Natural killer cell treated with Interleukin-12 subunit alpha and Interleukin-12 subunit beta and Interleukin-15 and Interleukin-18, amount 100 ng/mL, for 72 hours (primary cell): ENCODE data around the gene UTF1. TPM values are rescaled to one million over a fixed set of nuclear protein-coding genes. Genes with fewer than 3 reads are reported as not detected.

ENCODE experiments used
- ATAC-seq, 2 donors: fragments of 150-1000 bp; cut with Tn5 transposase in 1 of 2; sonication (Bioruptor Pico), chemical (Tn5 transposase) in 1 of 2; 2 replicates each; pipeline ENCODE4 v1.10.0; 2021
- DNase-seq: peaks from one replicate; pipeline ENCODE4 v3.0.0; 2022; ENCODE audit warnings: low spot score
- H3K27ac Mint-ChIP-seq, 2 donors: 1 replicate in 1 of 2; 2 replicates in 1 of 2; pipeline ENCODE4 v1.8.0; 2022; ENCODE audit warnings: mixed read lengths in 2 of 2, mild to moderate bottlenecking in 1 of 2, moderate library complexity in 1 of 2
- H3K27me3 Mint-ChIP-seq, 2 donors: 1 replicate in 1 of 2; 2 replicates in 1 of 2; pipeline ENCODE4 v1.8.0; 2022; ENCODE audit warnings: mixed read lengths in 2 of 2
- H3K36me3 Mint-ChIP-seq: one replicate; pipeline ENCODE4 v1.8.0; 2022; ENCODE audit warnings: mixed read lengths
- H3K4me1 Mint-ChIP-seq, 2 donors: 1 replicate in 1 of 2; 2 replicates in 1 of 2; pipeline ENCODE4 v1.8.0; 2022; ENCODE audit warnings: low read depth in 2 of 2, mixed read lengths in 2 of 2, mild to moderate bottlenecking in 1 of 2
- H3K4me3 Mint-ChIP-seq: one replicate; pipeline ENCODE4 v1.8.0; 2022; ENCODE audit warnings: mixed read lengths
- H3K9me3 Mint-ChIP-seq: 2 replicates; pipeline ENCODE4 v1.8.0; 2022; ENCODE audit warnings: mixed read lengths
- total RNA-seq, 2 donors: library from RNA; stranded (reverse); gene quantifications; one replicate each; pipeline ENCODE4 v1.2.3, GENCODE V29; 2022

The UTF1 gene
- total RNA-seq, 2 donors from 2014 or later, result not detected

- H3K9me3 Mint-ChIP-seq, result no peaks in the 10 kb centered on the region
- no peak overlapping the region for H3K27ac Mint-ChIP-seq
- no peaks in the 10 kb centered on the region for H3K36me3 Mint-ChIP-seq
- H3K27me3 Mint-ChIP-seq, result no peaks in the 10 kb centered on the region
- no peak for DNase-seq
- no peak for ATAC-seq
- no peak overlapping the region for H3K4me3 Mint-ChIP-seq
- H3K4me1 Mint-ChIP-seq, result peaks cover 4 to 13% of the 10 kb centered on the region in 2 donors
Measured at GRCh38 chr10:133269367-133269766, 39.4 kb downstream of the UTF1 start.

DNA sequence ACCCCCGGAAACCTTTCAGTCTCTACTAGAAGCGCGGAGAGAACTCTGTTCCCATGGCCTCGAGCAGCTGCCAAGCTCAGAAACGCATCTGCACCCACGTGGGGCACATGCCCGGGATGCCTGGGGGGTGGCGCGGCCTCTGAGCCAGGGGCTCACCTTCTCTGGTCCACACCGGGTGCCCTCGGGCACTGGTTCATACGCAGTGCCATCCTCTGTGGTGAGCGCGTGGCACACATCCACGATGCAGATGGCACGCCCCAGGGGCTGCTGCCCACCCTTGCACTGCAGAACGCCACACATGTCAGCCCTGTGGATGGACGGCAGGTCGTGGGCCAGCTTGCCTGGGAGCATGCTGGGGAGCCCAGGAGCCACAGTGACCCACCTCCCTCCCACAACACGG lies 40.2 kb downstream of the UTF1 start:
- no peaks in the 10 kb centered on the region for H3K36me3 Mint-ChIP-seq
- H3K27me3 Mint-ChIP-seq, result no peaks in the 10 kb centered on the region
- DNase-seq, result no peak
- no peak overlapping the region for H3K27ac Mint-ChIP-seq
- peaks cover 0 to 8% of the 10 kb centered on the region in 2 donors for H3K4me1 Mint-ChIP-seq
- H3K9me3 Mint-ChIP-seq, result no peaks in the 10 kb centered on the region
- H3K4me3 Mint-ChIP-seq, result no peak overlapping the region
- no peak for ATAC-seq

DNA sequence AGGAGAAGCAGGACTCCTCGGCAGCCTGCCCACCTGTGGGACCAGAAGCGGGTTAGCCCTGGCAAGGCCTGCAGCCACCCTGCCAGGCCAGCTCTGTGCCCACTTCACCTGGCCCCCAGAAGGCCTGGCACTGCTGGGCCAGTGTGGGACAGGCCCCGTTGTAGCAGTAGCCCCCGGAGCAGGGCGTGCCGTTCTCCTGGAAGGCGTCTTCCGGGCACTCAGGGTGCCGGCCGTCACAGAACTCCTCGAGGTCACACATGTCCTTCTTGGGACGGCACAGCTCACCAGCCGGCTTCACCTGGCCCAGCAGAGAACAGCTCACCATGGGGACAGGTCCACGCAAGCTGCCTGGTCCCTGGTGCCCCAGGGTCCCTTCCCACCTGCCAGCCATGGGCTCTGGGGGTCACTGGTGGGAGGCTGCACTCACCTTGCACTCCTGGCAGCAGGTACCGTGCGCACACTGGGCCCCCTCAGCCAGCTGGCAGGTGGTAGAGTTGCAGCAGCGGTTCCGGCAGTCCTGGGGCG lies 40.8 kb downstream of the UTF1 start:
- no peak for DNase-seq
- H3K27me3 Mint-ChIP-seq, result no peaks in the 10 kb centered on the region
- H3K36me3 Mint-ChIP-seq, result no peaks in the 10 kb centered on the region
- H3K27ac Mint-ChIP-seq, result no peak overlapping the region
- H3K4me1 Mint-ChIP-seq, result peaks cover 0 to 2% of the 10 kb centered on the region in 2 donors
- no peak overlapping the region for H3K4me3 Mint-ChIP-seq
- no peak for ATAC-seq
- H3K9me3 Mint-ChIP-seq, result no peaks in the 10 kb centered on the region

- no peaks in the 10 kb centered on the region for H3K4me1 Mint-ChIP-seq
- H3K4me3 Mint-ChIP-seq, result no peak overlapping the region
- no peaks in the 10 kb centered on the region for H3K9me3 Mint-ChIP-seq
- no peaks in the 10 kb centered on the region for H3K36me3 Mint-ChIP-seq
- H3K27me3 Mint-ChIP-seq, result no peaks in the 10 kb centered on the region
- DNase-seq (no peak), ATAC-seq (no peak)
- no peak overlapping the region for H3K27ac Mint-ChIP-seq
Measured at GRCh38 chr10:133271521-133272300, 41.7 kb downstream of the UTF1 start.

DNA sequence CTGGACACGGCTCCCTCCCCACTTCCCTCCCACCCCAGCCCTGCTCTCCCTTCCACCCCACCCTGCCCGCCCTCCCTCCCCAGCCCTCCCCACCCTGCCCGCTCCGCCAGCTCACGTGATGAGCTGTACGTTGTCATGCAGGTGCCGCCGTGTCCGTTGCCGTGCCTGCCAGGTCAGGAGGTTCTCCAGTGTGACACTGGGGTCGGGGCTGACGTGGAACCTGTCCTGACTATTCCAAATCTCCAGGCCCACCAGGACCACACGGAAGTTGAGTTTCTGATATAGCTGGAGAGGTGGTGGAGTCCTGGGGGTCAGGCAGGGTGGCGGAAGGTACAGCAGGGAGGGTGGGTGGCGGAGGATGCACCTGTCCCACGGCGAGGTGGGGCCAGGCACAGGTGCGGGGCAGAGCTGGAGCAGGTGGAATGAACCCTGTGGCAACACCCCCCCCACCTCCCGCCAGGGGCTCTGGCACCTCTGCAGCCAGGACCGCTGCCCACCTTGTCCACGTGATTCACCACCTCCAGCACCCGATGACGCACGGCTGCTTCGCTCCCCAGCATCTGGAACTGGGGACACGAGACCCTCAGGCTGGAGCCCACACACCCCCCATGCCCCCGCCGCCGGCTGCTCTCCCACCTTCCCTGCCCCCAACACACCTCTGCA lies 42.4 kb downstream of the UTF1 start:
- Mint-ChIP-seq H3K27ac (no peak overlapping the region), H3K27me3 (no peaks in the 10 kb centered on the region), H3K36me3 (no peaks in the 10 kb centered on the region), H3K4me1 (no peaks in the 10 kb centered on the region), H3K9me3 (no peaks in the 10 kb centered on the region), H3K4me3 (no peak overlapping the region)
- DNase-seq (no peak), ATAC-seq (no peak)

DNA sequence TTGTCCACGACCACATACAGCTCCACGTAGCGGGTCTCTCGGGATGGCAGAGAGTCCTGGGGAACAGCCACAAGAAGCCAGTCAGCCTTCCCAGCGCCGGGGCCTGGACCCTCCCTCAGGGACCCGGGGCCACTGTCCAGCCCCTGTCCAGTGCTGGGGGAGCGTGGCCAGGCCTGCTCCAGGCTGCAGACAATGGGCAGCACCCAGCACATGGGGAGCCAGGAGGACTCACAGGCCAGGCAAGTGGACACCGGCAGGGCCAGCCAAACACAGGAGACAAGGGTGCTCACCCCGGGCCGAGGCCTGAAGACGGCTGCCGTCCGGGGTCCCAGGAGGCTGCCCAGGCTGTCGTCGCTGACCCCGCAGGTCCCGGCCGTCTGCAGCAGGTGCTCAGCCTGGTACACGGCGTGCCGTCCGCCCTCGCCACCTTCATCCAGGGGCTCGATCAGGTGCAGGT lies 43.0 kb downstream of the UTF1 start:
- Mint-ChIP-seq H3K36me3 (no peaks in the 10 kb centered on the region), H3K9me3 (no peaks in the 10 kb centered on the region)

DNA sequence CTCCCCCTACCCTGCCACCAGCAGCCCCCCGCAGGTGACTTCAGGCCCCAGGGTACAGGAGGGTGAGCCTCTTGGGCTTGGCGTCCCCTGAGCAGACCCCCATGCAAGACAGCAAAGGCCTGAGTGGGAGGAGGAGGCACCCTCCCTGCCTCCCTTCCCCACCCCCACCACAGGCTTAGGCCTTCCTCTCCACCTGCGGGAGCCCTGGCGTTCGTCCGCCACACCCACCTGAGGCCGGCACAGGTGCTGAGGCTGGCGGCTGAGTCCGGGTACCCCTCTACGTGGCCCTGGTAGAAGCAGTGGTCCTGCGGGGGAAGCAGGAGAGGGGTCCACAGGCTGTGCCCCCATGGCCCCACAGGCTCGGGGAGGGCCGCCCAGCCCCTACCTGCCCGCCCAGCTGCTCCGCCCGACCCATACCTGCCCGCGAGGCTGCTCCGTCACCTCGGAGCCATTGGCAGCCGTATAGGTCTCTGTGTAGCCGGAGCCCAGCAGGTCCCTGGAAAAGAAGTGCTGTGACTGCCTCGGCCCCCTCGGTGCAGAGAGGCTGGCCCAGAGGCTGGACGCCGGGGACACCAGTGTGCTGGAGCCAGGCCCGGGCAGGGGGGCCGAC lies 43.6 kb downstream of the UTF1 start:
- Mint-ChIP-seq H3K4me3 (no peak overlapping the region), H3K36me3 (no peaks in the 10 kb centered on the region), H3K9me3 (no peaks in the 10 kb centered on the region), H3K27ac (no peak overlapping the region), H3K27me3 (no peaks in the 10 kb centered on the region), H3K4me1 (peaks cover 8 to 9% of the 10 kb centered on the region in 2 donors)
- ATAC-seq (no peak), DNase-seq (no peak)

More for the DNA sequence above, 43.0 kb downstream of the UTF1 start:
- Mint-ChIP-seq H3K27me3 (no peaks in the 10 kb centered on the region), H3K4me1 (peaks cover 1 to 3% of the 10 kb centered on the region in 2 donors), H3K4me3 (no peak overlapping the region), H3K27ac (no peak overlapping the region)
- ATAC-seq (no peak), DNase-seq (no peak)

DNA sequence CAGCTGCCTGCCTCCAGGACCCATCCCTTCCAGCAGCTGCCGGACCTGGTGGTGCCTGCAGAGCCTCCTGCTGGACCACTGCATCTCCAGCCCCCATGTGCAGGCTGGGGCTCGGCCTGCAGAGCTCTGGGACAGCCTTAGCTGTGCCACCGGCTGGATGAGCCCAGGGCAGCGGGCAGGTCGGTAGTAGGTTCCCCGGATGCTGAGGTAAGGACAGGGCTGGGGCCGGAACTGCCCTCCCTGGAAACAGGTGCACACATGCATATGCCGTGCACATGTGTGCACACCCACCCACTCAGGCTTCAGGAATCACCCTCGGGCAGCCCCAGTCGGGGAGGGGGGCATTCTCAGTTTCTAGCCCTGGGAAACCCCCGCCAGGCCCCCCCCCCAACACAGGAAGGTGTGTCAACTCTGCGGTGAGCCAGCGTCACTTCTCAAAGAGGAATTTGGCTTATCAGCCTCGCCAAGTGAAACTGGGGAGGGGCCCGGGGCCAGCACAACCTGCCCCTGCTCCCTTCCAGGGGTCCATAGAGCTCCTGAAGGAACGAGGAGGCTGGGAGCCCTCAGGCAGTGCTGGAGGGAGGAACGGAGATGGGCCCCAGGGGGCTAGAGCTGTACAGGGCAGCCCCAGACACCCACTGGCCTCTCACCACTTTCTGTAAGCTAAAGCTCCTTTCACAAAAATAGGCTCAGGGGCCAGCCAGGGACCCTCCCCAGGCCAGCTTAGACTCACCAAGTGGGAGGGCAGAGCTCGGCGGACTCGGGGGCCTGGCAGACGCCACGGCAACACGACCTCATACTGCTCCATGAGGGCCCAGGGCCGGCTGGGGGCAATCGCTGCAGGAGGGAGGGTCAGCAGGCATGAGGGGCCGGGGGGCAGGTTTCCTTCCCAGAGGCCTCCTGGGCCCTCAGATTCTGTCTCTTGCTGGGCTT lies 45.0 kb downstream of the UTF1 start:
- Mint-ChIP-seq H3K9me3 (no peaks in the 10 kb centered on the region), H3K4me1 (peaks cover 19 to 23% of the 10 kb centered on the region in 2 donors)
- peak; percentile 39 to 54 for ATAC-seq

DNA sequence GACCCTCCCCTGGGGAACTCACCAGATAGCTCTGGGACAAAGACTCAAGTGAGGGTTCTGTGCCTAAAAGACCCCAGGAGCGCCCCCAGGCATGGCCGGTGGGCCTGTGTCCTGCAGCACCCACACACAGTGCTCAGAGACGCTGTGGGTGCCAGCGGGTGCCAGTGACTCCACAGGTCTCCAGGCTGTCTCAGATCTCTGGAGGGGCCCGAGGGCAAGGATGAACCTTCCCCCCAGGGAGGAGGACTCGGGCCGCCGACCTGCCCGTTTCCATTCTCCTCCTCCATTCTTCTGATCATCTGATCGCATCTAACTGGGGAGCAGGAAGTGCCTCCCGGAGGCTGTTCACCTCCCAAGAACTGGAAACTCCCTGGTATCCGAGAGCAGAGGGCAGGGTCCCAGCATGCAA lies 45.7 kb downstream of the UTF1 start:
- Mint-ChIP-seq H3K4me3 (peak overlapping the region; percentile 83), H3K27ac (peak overlapping the region; percentile 81 to 83), H3K9me3 (no peaks in the 10 kb centered on the region), H3K36me3 (no peaks in the 10 kb centered on the region), H3K4me1 (peaks cover 19 to 23% of the 10 kb centered on the region in 2 donors), H3K27me3 (no peaks in the 10 kb centered on the region)
- ATAC-seq (peak; percentile 16 to 34), DNase-seq (no peak)

More for the DNA sequence above, 45.0 kb downstream of the UTF1 start:
- peak overlapping the region; percentile 81 to 83 for H3K27ac Mint-ChIP-seq
- DNase-seq, result peak; percentile 87
- H3K4me3 Mint-ChIP-seq, result peak overlapping the region; percentile 83
- H3K27me3 Mint-ChIP-seq, result no peaks in the 10 kb centered on the region
- no peaks in the 10 kb centered on the region for H3K36me3 Mint-ChIP-seq

DNA sequence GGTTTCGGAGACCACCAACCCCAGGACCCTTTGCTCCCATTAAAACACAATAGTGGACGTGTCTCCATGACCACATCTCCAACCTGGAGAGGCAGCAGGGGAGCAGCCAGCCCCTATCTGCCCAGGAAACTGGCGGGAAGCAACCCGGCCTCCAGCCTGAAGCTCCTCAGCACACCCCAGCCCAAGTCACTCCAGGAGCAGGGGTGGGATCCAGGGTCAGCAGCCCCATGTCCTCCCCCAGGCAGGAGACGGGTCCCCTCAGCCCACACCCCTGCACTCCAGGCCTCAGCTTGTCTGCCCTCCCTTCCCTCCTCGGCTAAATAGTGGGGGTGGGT lies 46.0 kb downstream of the UTF1 start:
- Mint-ChIP-seq H3K4me3 (peak overlapping the region; percentile 83), H3K36me3 (no peaks in the 10 kb centered on the region), H3K27ac (peak overlapping the region; percentile 81 to 83), H3K4me1 (peaks cover 19 to 23% of the 10 kb centered on the region in 2 donors), H3K9me3 (no peaks in the 10 kb centered on the region), H3K27me3 (no peaks in the 10 kb centered on the region)
- DNase-seq (no peak), ATAC-seq (no peak)

- Mint-ChIP-seq H3K4me1 (peaks cover 19 to 23% of the 10 kb centered on the region in 2 donors), H3K27ac (peak within 1 kb of the TSS; percentile 93 to 95), H3K9me3 (no peaks in the 10 kb centered on the region), H3K27me3 (no peaks in the 10 kb centered on the region), H3K4me3 (peak within 1 kb of the TSS; percentile 89), H3K36me3 (no peaks in the 10 kb centered on the region)
- ATAC-seq (peak; percentile 51 to 63), DNase-seq (peak; percentile 82)
Measured at GRCh38 chr10:133276435-133277201, 46.6 kb downstream of the UTF1 start, which contains the start of gene ADAM8. Gene ADAM8, minus strand, starts transcription at chr10:133276868. Its CDS starts 51 bp downstream, at chr10:133276817.

GRCh38 chr10:133277277-133277992 lies 47.4 kb downstream of the UTF1 start:
- peak overlapping the region; percentile 89 for H3K4me3 Mint-ChIP-seq
- H3K36me3 Mint-ChIP-seq, result no peaks in the 10 kb centered on the region
- ATAC-seq, result no peak
- peaks cover 21 to 23% of the 10 kb centered on the region in 2 donors for H3K4me1 Mint-ChIP-seq
- DNase-seq, result no peak
- H3K9me3 Mint-ChIP-seq, result no peaks in the 10 kb centered on the region
- no peaks in the 10 kb centered on the region for H3K27me3 Mint-ChIP-seq
- H3K27ac Mint-ChIP-seq, result peak overlapping the region; percentile 93 to 95
